NK-92 (cell line): ENCODE measurements around the gene PCDHGB5.
"Not testable (repeated sequence)": the region's sequence is repeated elsewhere in the genome, so short reads cannot be mapped to it uniquely, and the experiment has no call there.

Experiments used
- DNase-seq: peaks from one replicate; lab custom pipeline; 2025; ENCODE audit not compliant: unreplicated experiment; lab: John Stamatoyannopoulos, UW

Gene PCDHGB5

GRCh38 chr5:141375444-141376155 lies 22.1 kb upstream of the PCDHGB5 start:
- DNase-seq = not testable (repeated sequence)

- DNase-seq = no peak
Measured at GRCh38 chr5:141382469-141383294, 15.1 kb upstream of the PCDHGB5 start, which contains the start of gene PCDHGA7. PCDHGA7 (plus strand) TSS chr5:141382742; CDS start chr5:141382900, 158 bp downstream.

GRCh38 chr5:141383345-141383744 lies 14.4 kb upstream of the PCDHGB5 start:
- DNase-seq = no peak

GRCh38 chr5:141384471-141385267 lies 13.1 kb upstream of the PCDHGB5 start:
- DNase-seq = no peak

GRCh38 chr5:141387557-141388311 lies 10.0 kb upstream of the PCDHGB5 start, which contains the start of gene PCDHGB4:
PCDHGB4 (plus strand) TSS chr5:141387698; CDS start chr5:141387885, 187 bp downstream.
- DNase-seq = not testable (repeated sequence)

GRCh38 chr5:141388661-141389060 lies 9.1 kb upstream of the PCDHGB5 start:
- no peak for DNase-seq

GRCh38 chr5:141389153-141390042 lies 8.3 kb upstream of the PCDHGB5 start:
- no peak for DNase-seq

GRCh38 chr5:141392429-141393198 lies 5.1 kb upstream of the PCDHGB5 start, which contains the start of gene PCDHGA8:
PCDHGA8 (plus strand) TSS chr5:141392633; CDS start chr5:141392814, 181 bp downstream.
- DNase-seq = no peak

GRCh38 chr5:141393267-141393666 lies 4.5 kb upstream of the PCDHGB5 start:
- no peak for DNase-seq

- not testable (repeated sequence) for DNase-seq
Measured at GRCh38 chr5:141394401-141395187, 3.2 kb upstream of the PCDHGB5 start.

GRCh38 chr5:141398608-141399007 lies 861 bp downstream of the PCDHGB5 start:
- no peak for DNase-seq

- DNase-seq = no peak
Measured at GRCh38 chr5:141399555-141400258, 2.0 kb downstream of the PCDHGB5 start.

- DNase-seq = no peak
Measured at GRCh38 chr5:141402553-141403243, 5.0 kb downstream of the PCDHGB5 start, which contains the start of gene PCDHGA9. PCDHGA9 (plus strand) TSS chr5:141402778; CDS start chr5:141402953, 175 bp downstream.

GRCh38 chr5:141403387-141403786 lies 5.6 kb downstream of the PCDHGB5 start:
- DNase-seq = no peak

- not testable (repeated sequence) for DNase-seq
Measured at GRCh38 chr5:141407790-141408505, 10.2 kb downstream of the PCDHGB5 start, which contains the start of gene PCDHGB6. PCDHGB6 (plus strand) TSS chr5:141408021; CDS start chr5:141408203, 182 bp downstream.
